Activated T-cell treated with anti-CD3 and anti-CD28 coated beads, Interleukin-2, amount 50 U/mL, for 72 hours (primary cell): Measurements from ENCODE around the gene SSX4B. TPM values are rescaled to one million over a fixed set of nuclear protein-coding genes. Genes with fewer than 3 reads are reported as not detected.
"Not testable (repeated sequence)": the region's sequence is repeated elsewhere in the genome, so short reads cannot be mapped to it uniquely, and the experiment has no call there.

Source experiments
- ATAC-seq, 2 donors: fragments of 150-1000 bp; cut with Tn5 transposase; replicated peaks in 1 of 2; 2 replicates each; pipeline ENCODE4 v1.10.0; 2021; ENCODE audit warnings: moderate library complexity in 2 of 2, mild to moderate bottlenecking in 1 of 2
- DNase-seq, 2 donors: peaks; one replicate each; pipeline ENCODE4 v3.0.0; 2021 to 2022; ENCODE audit warnings: mixed read lengths in 1 of 2
- H3K27ac Mint-ChIP-seq: one replicate; pipeline ENCODE4 v1.8.0; 2022; ENCODE audit warnings: mild to moderate bottlenecking, moderate library complexity, mixed read lengths
- H3K27me3 Mint-ChIP-seq: one replicate; pipeline ENCODE4 v1.8.0; 2022; ENCODE audit warnings: low read depth, mixed read lengths
- H3K36me3 Mint-ChIP-seq, 2 donors: one replicate each; pipeline ENCODE4 v1.8.0; 2022; ENCODE audit warnings: mixed read lengths in 2 of 2, mild to moderate bottlenecking in 1 of 2; ENCODE audit not compliant: insufficient read depth in 2 of 2
- H3K4me1 Mint-ChIP-seq: one replicate; pipeline ENCODE4 v1.8.0; 2022; ENCODE audit warnings: low read depth, mixed read lengths
- H3K4me3 Mint-ChIP-seq, 2 donors: one replicate each; pipeline ENCODE4 v1.8.0; 2022; ENCODE audit warnings: mild to moderate bottlenecking in 2 of 2, mixed read lengths in 2 of 2, moderate library complexity in 2 of 2
- H3K9me3 Mint-ChIP-seq, 2 donors: one replicate each; pipeline ENCODE4 v1.8.0; 2022; ENCODE audit warnings: mixed read lengths in 2 of 2
- total RNA-seq, 2 donors: library from RNA; stranded (reverse); gene quantifications; one replicate each; pipeline ENCODE4 v1.2.3, GENCODE V29; 2022

SSX4B gene
- total RNA-seq, 2 donors from 2014 or later = not detected

DNA sequence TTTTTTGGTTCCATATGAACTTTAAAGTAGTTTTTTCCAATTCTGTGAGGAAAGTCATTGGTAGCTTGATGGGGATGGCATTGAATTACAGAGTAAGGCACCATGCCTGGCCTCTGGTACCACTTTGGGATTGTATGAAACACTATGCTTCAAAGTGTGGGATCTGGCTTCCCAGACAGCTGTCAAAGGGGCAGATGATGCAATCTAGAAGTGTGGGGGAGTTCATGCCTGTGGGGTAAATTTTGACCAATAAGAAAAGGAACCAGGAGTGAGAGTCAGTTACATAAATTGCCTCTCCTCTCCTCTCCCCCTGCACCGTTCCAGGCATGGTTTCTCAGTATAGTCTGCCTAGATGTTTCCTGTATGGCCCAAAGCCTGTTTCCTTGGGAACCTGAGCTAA, 13.9 kb downstream of the SSX4B start:
- not testable (repeated sequence) for DNase-seq, H3K9me3 Mint-ChIP-seq, H3K36me3 Mint-ChIP-seq, H3K27me3 Mint-ChIP-seq, ATAC-seq, H3K4me1 Mint-ChIP-seq, H3K4me3 Mint-ChIP-seq, H3K27ac Mint-ChIP-seq

DNA sequence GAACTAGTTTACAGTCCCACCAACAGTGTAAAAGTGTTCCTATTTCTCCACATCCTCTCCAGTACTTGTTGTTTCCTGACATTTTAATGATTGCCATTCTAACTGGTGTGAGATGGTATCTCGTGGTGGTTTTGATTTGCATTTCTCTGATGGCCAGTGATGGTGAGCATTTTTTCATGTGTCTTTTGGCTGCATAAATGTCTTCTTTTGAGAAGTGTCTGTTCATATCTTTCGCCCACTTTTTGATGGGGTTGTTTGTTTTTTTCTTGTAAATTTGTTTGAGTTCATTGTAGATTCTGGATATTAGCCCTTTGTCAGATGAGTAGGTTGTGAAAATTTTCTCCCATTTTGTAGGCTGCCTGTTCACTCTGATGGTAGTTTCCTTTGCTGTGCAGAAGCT, 14.8 kb downstream of the SSX4B start:
- not testable (repeated sequence) for H3K27ac Mint-ChIP-seq, DNase-seq, ATAC-seq, H3K27me3 Mint-ChIP-seq, H3K4me1 Mint-ChIP-seq, H3K9me3 Mint-ChIP-seq, H3K4me3 Mint-ChIP-seq, H3K36me3 Mint-ChIP-seq

DNA sequence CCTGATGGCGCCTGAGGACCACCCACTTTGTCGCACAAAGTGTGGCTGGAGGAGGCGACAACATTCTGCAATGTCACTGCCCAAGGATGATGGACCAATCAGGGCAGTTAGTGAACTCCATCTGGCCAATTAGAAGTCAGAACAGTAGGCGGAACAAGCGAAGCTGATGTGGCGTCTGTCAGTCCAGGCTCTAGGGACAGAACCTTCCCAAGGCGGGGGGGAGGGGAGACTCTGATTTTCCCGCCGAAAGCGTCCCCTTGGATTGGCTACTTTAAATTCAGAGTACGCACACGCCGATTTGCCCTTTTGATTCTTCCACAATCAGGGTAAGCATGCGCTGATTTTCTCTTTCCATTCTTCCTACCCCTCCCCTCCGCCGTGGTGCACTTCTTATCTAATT, 28.5 kb downstream of the SSX4B start, which contains the start of gene SSX4:
TSS of gene SSX4 (plus strand) at position 301 of the 400 bp plus-strand sequence. CDS start 515 bp downstream, outside the sequence.
- H3K9me3 Mint-ChIP-seq, DNase-seq, H3K4me1 Mint-ChIP-seq, H3K4me3 Mint-ChIP-seq, ATAC-seq, H3K36me3 Mint-ChIP-seq, H3K27me3 Mint-ChIP-seq, H3K27ac Mint-ChIP-seq: not testable (repeated sequence)

DNA sequence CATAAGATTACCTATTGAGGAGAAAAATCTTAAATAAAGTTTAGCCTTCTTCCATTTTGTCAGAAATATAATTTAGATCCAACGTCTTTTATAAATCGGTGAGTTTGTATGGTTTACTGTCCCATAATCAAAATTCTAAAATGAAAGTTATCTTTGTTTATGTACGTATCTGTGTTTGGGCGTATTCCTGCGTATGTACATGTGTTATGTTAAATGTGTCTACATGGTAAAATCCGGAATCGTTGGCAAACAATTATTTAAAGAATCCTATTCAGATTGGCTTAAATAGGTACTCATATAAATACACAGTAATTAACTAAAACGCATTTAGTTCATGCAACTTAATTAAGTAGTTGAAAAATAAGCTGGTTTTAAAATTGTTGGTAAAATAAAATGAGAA, 41.4 kb downstream of the SSX4B start:
- H3K4me3 Mint-ChIP-seq, ATAC-seq, DNase-seq, H3K27ac Mint-ChIP-seq, H3K36me3 Mint-ChIP-seq, H3K27me3 Mint-ChIP-seq, H3K9me3 Mint-ChIP-seq, H3K4me1 Mint-ChIP-seq: not testable (repeated sequence)

DNA sequence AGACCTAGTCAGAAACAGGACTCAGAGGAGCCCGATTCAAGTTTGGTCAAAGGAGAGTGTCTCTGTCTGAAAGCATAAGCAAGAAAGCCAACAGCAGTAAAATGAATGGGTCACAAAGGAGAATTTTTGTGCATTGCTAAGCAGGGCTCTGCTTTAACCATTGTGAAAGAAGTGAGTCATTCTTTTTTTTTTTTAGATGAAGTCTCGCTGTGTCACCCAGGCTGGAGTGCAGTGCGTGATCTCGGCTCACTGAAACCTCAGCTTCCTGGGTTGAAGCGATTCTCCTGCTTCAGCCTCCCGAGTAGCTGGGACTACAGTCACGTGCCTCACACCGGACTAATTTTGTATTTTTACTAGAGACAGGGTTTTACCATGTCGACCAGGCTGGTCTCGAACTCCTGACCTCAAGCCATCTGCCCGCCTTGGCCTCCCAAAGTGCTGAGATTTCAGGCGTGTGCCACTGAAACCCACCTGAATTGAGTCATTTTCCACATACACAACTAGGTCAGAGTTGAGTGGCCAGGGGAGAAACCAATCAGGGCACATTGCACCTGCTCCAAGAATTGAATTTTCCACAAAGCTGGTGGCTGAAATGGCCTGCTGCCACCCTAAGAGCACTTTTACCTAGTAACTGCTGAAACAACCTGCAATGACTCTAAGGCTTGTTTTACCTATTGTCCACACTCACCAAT, 43.9 kb downstream of the SSX4B start:
- H3K9me3 Mint-ChIP-seq, H3K4me1 Mint-ChIP-seq, H3K36me3 Mint-ChIP-seq, DNase-seq, H3K27ac Mint-ChIP-seq, H3K4me3 Mint-ChIP-seq: not testable (repeated sequence)
- peaks cover 14% of the 10 kb centered on the region for H3K27me3 Mint-ChIP-seq
- ATAC-seq = peak; percentile 99

DNA sequence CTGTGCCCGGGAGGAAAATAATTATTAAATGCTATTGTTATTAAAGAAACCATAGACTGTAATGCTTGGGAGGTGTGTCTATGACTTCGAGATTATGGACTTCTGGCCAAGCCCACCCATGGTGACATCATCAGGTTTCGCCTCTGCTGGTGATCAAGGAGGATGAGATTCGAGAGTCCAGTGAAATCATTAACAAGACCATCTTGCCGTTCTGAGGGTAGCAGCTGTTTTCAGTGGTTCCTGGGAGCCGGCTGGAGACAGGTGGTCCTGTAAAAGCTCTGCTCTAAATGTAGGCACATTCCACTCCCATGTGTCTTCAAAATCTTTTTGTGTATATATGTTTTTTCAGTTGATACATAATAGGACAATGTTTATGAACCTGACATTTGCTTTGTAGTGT, 52.5 kb downstream of the SSX4B start:
- H3K4me1 Mint-ChIP-seq, H3K36me3 Mint-ChIP-seq, H3K27ac Mint-ChIP-seq, H3K4me3 Mint-ChIP-seq, ATAC-seq, DNase-seq, H3K9me3 Mint-ChIP-seq: not testable (repeated sequence)
- H3K27me3 Mint-ChIP-seq = peaks cover 19% of the 10 kb centered on the region

DNA sequence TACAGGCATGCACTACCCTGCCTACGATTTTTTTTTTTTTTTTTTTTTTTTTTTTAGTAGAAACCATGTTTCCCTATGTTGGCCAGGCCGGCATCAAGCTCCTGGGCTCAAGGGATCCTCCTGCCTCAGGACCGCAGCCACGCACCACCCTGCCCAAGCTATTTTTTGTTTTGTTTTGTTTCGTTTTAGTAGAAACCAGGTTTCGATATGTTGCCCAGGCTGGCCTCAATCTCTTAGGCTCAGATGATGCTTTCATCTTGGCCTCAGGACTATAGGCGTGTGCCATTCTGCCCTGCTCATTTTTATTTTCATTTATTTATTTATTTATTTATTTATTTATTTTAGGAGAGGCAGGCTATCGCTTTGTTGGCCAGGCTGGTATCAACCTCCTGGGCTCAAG, 54.1 kb downstream of the SSX4B start:
- Mint-ChIP-seq H3K27ac (no peak overlapping the region), H3K36me3 (no peaks in the 10 kb centered on the region), H3K4me3 (no peak overlapping the region), H3K4me1 (no peaks in the 10 kb centered on the region), H3K27me3 (peaks cover 25% of the 10 kb centered on the region), H3K9me3 (no peaks in the 10 kb centered on the region)
- ATAC-seq (no peak), DNase-seq (no peak)

DNA sequence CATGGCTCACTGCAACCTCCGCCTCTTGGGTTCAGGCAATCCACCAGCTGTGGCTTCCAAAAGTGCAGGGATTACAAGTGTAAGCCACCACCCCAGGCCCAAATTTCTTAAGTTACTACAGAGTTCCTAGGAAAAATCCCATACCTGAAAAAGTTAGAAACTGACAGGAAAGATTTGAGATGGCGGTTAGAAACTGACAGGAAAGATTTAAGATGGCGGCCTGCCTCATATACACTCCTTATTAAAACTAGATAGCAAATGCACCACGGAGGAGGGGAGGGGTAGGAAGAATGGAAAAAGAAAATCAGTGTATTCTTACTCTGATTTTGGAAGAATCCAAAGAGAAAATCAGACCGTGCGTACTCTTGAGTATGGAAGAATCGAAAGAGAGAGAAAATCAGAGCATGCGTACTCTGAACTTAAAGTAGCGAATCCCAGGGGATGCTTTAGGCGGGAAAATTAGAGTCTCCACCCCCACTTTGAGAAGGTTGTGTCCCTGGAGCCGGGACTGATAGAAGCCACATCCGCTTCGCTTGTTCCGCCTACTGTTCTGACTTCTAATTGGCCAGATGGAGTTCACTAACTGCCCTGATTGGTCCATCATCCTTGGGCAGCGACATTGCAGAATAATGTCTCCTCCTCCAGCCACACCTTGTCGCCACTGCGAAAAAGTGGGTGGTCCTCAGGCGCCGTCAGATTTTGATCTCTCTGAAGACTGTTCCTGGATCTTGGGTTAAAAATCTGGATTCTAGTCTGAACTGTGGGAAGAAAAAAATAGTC, 55.3 kb downstream of the SSX4B start, which contains the start of gene SSX3:
TSS of gene SSX3 (minus strand) at position 389 of the 780 bp plus-strand sequence. CDS start 1,454 bp downstream, outside the sequence.
- not testable (repeated sequence) for H3K36me3 Mint-ChIP-seq, H3K4me3 Mint-ChIP-seq, ATAC-seq, H3K4me1 Mint-ChIP-seq, H3K9me3 Mint-ChIP-seq, DNase-seq, H3K27ac Mint-ChIP-seq
- H3K27me3 Mint-ChIP-seq = peaks cover 18% of the 10 kb centered on the region

Other genes with a start within 250 kb of the SSX4B start
- not detected for gene SSX5, start 215.2 kb downstream of the SSX4B start, total RNA-seq
- not detected for gene SSX1, start 156.6 kb downstream of the SSX4B start, total RNA-seq
- not detected for gene SSX3, start 55.3 kb downstream of the SSX4B start, total RNA-seq
- not detected for gene SSX4, start 28.4 kb downstream of the SSX4B start, total RNA-seq
- gene SLC38A5, start 58.3 kb upstream of the SSX4B start, total RNA-seq = 10 to 100 TPM; 64.8 to 78.8 TPM
- gene FTSJ1, start 64.2 kb upstream of the SSX4B start, total RNA-seq = 10 to 100 TPM; 64.3 to 68.7 TPM
- gene PORCN, start 97.0 kb upstream of the SSX4B start, total RNA-seq = 10 to 100 TPM; 19.4 to 20.3 TPM
- 100 to 1,000 TPM; 112 to 113 TPM for gene EBP, start 109.8 kb upstream of the SSX4B start, total RNA-seq
- 10 to 100 TPM; 20.4 to 20.5 TPM for gene TBC1D25, start 127.8 kb upstream of the SSX4B start, total RNA-seq
- gene RBM3, start 162.5 kb upstream of the SSX4B start, total RNA-seq = 100 to 1,000 TPM; 183 to 225 TPM
- gene WDR13, start 185.5 kb upstream of the SSX4B start, total RNA-seq = 10 to 100 TPM; 55.7 to 59.9 TPM